Measurements from ENCODE around the gene RBM33.

GRCh38 chr7:155791836-155792235 lies 147.4 kb downstream of the RBM33 start:
- TF ChIP-seq CTCF (optimal IDR thresholded peaks at IDR 0.05 in 1 of 3, IDR thresholded peaks at IDR 0.05 in 1 of 3, conservative IDR thresholded peaks at IDR 0.05 in 1 of 3; ENCODE audit: extremely low read depth in 1 of 3, insufficient read depth in 2 of 3, low read length in 3 of 3) (no peak), EZH2 (IDR thresholded peaks at IDR 0.05; ENCODE audit: low read length) (no peak)
